HL-60 (cell line): ENCODE data around the gene SKA3.

Source experiments
- DNase-seq, 2 experiments: peaks; one replicate each; pipeline ENCODE4 v3.0.0-alpha.2; 2010 to 2020; ENCODE audit warnings: low read depth in 1 of 2, low spot score in 1 of 2
- H3K27ac ChIP-seq: fragments of 250-450 bp; sonication (Bioruptor Pico); replicated peaks from 2 replicates; pipeline ENCODE4 v1.5.1; 2020; ENCODE audit warnings: mild to moderate bottlenecking, moderate library complexity
- H3K27me3 ChIP-seq: fragments of 250-450 bp; sonication (Bioruptor Pico); 2 replicates; pipeline ENCODE4 v1.5.1; 2021; ENCODE audit warnings: mild to moderate bottlenecking, moderate library complexity; ENCODE audit not compliant: insufficient read depth, poor library complexity, severe bottlenecking
- H3K4me3 ChIP-seq: replicated peaks from 2 replicates; pipeline ENCODE4 v1.5.1; 2011; ENCODE audit warnings: mild to moderate bottlenecking, control low read depth, low read length; ENCODE audit not compliant: insufficient read depth
- CTCF ChIP-seq: IDR thresholded peaks from one replicate; pipeline ENCODE4 v1.5.1; 2011; ENCODE audit warnings: low read length, control low read depth, inconsistent platforms; ENCODE audit not compliant: insufficient read depth
- GABPA ChIP-seq: IDR thresholded peaks from 2 replicates; pipeline ENCODE4 v1.6.1; 2012; ENCODE audit warnings: low read depth
- POLR2AphosphoS5 ChIP-seq: IDR thresholded peaks from 2 replicates; pipeline ENCODE4 v1.6.1; 2012; ENCODE audit warnings: low read depth
- REST ChIP-seq: IDR thresholded peaks from 2 replicates; pipeline ENCODE4 v1.6.1; 2012; ENCODE audit warnings: low read depth; ENCODE audit not compliant: insufficient replicate concordance
- SPI1 ChIP-seq: IDR thresholded peaks from 2 replicates; pipeline ENCODE4 v1.6.1; 2012; ENCODE audit warnings: low read depth, mild to moderate bottlenecking, borderline replicate concordance

The SKA3 gene

GRCh38 chr13:21212138-21212775 is 35.9 kb upstream of the SKA3 start:
- H3K27me3 ChIP-seq: no peaks in the 10 kb centered on the region
- TF ChIP-seq CTCF (no peak), REST (no peak), POLR2AphosphoS5 (no peak), SPI1 (no peak), GABPA (no peak)
- H3K4me3 ChIP-seq: no peak overlapping the region
- no peak overlapping the region for H3K27ac ChIP-seq
- no peak for DNase-seq

- H3K4me3 ChIP-seq: no peak overlapping the region
- H3K27ac ChIP-seq: no peak overlapping the region
- H3K27me3 ChIP-seq: no peaks in the 10 kb centered on the region
- no peak for DNase-seq
- TF ChIP-seq POLR2AphosphoS5 (no peak), GABPA (no peak), CTCF (no peak), REST (no peak), SPI1 (no peak)
These were observed 32.4 kb upstream of the SKA3 start for GRCh38 chr13:21208652-21209154.

GRCh38 chr13:21202767-21203531 is 26.6 kb upstream of the SKA3 start:
- H3K4me3 ChIP-seq: no peak overlapping the region
- TF ChIP-seq POLR2AphosphoS5 (no peak), CTCF (no peak), REST (no peak), GABPA (no peak), SPI1 (no peak)
- no peak for DNase-seq
- H3K27me3 ChIP-seq: no peaks in the 10 kb centered on the region
- H3K27ac ChIP-seq: no peak overlapping the region
